ENCODE results near the gene HSPB6.

The HSPB6 gene

DNA sequence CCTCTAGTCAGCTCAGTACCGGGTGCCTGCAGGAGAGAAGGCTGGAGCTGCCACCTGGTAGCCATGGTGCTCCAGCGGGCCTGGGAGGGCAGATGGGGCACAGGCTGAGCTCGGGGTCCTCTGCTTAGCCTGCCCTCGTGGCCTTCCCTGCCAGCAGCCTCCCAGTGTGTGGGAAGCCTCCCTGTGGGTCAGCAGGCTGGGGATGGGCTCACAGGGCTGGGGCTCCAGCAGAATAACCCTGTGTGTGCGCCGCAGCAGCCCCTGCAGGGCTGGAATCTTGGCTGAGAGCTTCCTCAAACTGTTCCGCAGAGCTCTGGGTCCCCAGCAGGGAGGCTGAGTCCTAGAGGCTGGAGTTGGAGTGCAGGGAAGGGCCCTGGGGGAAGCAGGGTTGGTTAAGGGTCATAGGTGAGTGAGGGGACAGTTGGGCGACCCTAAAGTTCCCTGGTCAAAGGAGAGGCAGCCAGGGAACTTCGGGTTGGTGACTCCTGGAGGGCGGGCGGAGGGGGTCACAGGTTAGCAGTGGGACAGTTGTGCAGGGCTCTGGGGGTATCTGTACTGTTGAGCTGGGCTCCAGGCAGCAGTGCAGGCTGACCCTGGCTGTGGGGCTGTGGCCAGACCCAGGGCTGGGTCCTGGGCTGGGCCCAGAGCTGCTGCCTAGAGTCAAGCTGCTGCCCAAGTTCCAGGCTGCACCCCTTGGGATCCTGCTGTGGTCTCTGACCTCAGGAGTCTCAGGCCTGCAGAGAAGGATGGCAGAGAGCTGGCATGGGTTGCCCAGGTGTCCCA, 32.6 kb upstream of the HSPB6 start:
- no peak for DNase-seq (ENCODE audit: low spot score)
- in situ Hi-C loops (cut with MboI; ENCODE audit: low pct_unique_long_range_greater_than_20kb, low sequenced_read_pairs, unreplicated experiment), result no loop called here
- TF ChIP-seq, protein P1, sequence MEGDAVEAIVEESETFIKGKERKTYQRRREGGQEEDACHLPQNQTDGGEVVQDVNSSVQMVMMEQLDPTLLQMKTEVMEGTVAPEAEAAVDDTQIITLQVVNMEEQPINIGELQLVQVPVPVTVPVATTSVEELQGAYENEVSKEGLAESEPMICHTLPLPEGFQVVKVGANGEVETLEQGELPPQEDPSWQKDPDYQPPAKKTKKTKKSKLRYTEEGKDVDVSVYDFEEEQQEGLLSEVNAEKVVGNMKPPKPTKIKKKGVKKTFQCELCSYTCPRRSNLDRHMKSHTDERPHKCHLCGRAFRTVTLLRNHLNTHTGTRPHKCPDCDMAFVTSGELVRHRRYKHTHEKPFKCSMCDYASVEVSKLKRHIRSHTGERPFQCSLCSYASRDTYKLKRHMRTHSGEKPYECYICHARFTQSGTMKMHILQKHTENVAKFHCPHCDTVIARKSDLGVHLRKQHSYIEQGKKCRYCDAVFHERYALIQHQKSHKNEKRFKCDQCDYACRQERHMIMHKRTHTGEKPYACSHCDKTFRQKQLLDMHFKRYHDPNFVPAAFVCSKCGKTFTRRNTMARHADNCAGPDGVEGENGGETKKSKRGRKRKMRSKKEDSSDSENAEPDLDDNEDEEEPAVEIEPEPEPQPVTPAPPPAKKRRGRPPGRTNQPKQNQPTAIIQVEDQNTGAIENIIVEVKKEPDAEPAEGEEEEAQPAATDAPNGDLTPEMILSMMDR (IDR thresholded peaks at IDR 0.05; ENCODE audit: extremely low read depth, insufficient read depth, missing control alignments), result no peak

DNA sequence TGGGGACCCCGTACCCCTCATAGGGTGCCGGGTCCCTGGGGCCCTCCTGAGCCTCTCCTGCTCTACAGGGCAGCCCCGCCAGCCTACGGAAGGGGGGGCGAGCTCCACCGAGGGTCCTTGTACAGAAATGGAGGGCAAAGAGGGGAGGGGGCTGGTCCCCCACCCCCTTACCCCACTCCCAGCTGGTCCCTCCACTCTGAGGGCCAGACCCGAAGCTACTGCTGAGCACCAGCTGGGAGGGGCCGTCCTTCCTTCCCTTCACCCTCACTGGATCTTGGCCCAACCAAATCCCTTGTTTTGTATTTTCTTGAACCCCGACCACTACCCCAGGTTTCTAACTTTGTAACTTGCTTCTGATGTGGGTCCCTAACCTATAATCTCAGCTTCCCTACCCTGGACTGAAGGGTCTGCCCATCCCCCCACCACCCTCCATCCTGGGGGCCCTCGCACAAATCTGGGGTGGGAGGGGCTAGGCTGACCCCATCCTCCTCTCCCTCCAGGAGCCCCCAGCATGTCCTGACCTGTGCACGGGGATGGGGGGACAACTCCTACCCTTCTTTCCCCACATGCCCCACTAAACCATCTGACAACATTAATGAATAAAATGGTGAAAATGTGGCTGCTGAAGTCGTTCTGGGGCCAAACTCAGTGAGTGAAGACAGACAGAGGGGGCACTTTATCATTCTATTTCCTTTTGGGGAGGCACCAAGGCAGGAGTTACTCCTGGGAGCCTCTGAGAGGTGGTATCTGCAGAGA, 31.6 kb upstream of the HSPB6 start:
- in situ Hi-C loops (cut with MboI; ENCODE audit: low pct_unique_long_range_greater_than_20kb, low sequenced_read_pairs, unreplicated experiment), result no loop called here
- DNase-seq (ENCODE audit: low spot score), result no peak
- TF ChIP-seq, protein P1 (IDR thresholded peaks at IDR 0.05; ENCODE audit: extremely low read depth, insufficient read depth, missing control alignments), result no peak

DNA sequence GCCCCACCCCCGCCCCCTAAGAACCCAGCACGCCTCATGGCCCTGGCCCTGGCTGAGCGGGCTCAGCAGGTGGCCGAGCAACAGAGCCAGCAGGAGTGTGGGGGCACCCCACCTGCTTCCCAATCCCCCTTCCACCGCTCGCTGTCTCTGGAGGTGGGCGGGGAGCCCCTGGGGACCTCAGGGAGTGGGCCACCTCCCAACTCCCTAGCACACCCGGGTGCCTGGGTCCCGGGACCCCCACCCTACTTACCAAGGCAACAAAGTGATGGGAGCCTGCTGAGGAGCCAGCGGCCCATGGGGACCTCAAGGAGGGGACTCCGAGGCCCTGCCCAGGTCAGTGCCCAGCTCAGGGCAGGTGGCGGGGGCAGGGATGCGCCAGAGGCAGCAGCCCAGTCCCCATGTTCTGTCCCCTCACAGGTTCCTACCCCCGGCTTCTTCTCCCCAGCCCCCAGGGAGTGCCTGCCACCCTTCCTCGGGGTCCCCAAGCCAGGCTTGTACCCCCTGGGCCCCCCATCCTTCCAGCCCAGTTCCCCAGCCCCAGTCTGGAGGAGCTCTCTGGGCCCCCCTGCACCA, 30.5 kb upstream of the HSPB6 start:
- in situ Hi-C loops (cut with MboI; ENCODE audit: low pct_unique_long_range_greater_than_20kb, low sequenced_read_pairs, unreplicated experiment), result no loop called here
- no peak for DNase-seq (ENCODE audit: low spot score)
- TF ChIP-seq, protein P1 (IDR thresholded peaks at IDR 0.05; ENCODE audit: extremely low read depth, insufficient read depth, missing control alignments), result no peak

DNA sequence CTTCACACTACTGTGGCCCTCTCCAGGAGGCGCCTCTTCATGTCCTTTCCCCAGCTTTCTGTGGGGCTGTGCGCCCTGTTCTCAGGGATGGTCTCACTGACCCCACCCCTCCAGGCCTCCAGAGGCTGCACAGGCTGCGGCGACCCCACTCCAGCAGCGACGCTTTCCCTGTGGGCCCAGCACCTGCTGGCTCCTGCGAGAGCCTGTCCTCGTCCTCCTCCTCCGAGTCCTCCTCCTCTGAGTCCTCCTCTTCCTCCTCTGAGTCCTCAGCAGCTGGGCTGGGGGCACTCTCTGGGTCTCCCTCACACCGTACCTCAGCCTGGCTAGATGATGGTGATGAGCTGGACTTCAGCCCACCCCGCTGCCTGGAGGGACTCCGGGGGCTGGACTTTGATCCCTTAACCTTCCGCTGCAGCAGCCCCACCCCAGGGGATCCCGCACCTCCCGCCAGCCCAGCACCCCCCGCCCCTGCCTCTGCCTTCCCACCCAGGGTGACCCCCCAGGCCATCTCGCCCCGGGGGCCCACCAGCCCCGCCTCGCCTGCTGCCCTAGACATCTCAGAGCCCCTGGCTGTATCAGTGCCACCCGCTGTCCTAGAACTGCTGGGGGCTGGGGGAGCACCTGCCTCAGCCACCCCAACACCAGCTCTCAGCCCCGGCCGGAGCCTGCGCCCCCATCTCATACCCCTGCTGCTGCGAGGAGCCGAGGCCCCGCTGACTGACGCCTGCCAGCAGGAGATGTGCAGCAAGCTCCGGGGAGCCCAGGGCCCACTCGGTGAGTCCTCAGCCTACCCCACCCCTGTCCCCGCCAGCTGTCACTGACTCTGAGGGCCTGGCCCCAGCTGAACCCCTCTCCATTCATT, 29.7 kb upstream of the HSPB6 start:
- TF ChIP-seq, protein P1 (IDR thresholded peaks at IDR 0.05; ENCODE audit: extremely low read depth, insufficient read depth, missing control alignments), result no peak
- DNase-seq (ENCODE audit: low spot score), result no peak
- in situ Hi-C loops (cut with MboI; ENCODE audit: low pct_unique_long_range_greater_than_20kb, low sequenced_read_pairs, unreplicated experiment), result no loop called here

DNA sequence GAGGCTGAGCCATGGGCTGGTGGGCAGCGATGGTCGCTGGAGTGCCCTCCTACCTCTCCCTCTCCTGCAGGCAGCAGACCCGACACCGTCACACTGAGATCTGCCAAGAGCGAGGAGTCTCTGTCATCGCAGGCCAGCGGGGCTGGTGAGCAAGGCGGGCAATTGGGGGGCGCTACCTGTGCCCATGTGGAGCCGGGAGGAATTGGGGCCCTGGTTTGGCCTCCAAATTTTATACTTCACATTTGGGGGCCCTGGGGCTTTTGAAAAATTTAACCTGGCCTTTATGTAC, 28.5 kb upstream of the HSPB6 start:
- in situ Hi-C loops (cut with MboI; ENCODE audit: low pct_unique_long_range_greater_than_20kb, low sequenced_read_pairs, unreplicated experiment), result no loop called here
- DNase-seq (ENCODE audit: low spot score), result no peak
- TF ChIP-seq, protein P1 (IDR thresholded peaks at IDR 0.05; ENCODE audit: extremely low read depth, insufficient read depth, missing control alignments), result no peak
